ENCODE measurements around the gene RBFOX1.

RBFOX1 gene

DNA sequence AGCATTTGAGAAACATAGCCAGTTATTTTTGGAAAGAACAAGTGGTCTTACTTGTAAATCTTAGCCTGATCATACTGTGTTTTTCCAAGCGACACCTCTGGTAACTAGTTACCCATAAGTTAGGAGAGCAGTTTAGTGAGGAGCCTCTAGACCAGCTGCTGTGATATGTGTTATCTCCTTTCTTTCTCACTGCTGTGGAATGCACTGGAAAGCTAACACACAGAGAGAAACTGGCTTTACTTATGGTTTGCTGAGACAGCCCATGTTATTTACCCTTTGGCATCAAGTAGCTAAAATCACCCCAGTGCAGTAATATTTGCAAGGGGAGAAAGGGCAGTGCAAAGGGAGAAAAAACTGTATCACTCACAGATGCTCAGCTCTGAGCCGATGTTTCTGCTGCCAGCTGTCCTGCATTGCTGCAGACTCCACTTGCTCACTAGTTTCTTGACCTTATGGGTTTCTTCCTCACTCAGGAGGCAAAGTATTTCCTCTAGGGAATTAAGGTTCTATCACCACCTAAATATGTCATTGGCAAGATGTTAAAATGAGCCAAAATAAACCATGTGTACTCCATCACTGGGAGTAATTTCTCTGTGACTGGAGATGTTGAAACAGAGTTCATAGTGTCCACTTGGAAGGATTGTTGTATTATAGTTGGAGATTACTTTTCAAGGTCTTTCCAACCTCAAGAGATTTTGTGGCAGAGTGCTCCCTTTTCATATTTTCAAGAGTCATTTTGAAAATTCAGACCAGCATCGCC lies 2.3 kb downstream of the RBFOX1 start:
- no peak for DNase-seq

DNA sequence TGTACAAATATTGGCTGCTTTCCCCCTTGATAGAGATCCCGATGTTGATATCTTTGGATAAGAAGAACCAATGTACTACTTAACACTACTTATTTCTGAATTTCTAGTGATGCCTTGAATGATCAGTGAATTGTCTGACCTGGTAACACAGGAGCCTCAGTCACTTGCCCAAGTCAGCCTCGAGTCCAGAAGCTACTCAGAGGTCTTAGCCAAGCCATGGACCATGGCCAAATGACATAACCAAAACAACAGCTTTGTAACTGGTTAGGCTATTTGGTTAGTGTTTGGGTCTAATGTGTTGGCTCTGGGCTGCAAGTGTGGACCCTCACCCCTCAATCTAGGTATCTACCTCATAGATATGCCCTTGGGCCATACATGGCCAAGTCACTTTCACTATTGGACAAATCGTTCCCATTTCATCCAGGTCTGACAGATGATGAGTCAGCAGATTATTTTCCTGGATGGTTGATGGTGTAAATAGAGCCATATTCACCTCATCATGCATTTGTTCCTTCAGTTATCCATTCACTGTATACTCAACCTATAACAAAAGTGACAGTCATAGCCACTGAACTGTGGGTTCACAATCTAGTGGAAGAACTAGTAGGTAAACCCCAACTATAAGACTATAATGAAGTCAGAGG lies 3.5 kb downstream of the RBFOX1 start:
- DNase-seq = no peak

- DNase-seq = no peak
Observed at GRCh38 chr16:7336742-7337141, 4.1 kb downstream of the RBFOX1 start.

- DNase-seq = no peak
Observed at GRCh38 chr16:7338826-7339225, 6.2 kb downstream of the RBFOX1 start.

- no peak for DNase-seq
Observed at GRCh38 chr16:7339700-7340099, 7.1 kb downstream of the RBFOX1 start.

DNA sequence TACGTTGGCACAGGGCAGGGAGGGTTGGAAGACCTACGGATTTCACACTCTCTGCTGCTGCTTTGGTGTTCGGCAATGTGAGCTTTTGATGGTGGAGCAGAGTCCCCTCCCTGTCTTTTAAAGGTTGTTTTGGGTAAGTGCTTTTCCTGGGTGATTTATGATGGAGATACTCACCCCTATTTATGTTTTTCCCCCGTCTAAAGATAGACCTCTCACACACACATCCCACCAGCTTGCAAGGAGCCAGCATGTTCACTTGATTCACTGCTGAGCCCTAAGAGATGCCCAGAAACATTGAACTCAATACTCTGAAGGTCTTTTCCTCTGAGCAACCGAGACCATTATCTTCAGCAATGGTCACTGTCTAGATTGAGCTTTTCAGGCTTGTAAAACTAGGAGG lies 8.3 kb downstream of the RBFOX1 start:
- DNase-seq = no peak

GRCh38 chr16:7342598-7342997 lies 10.0 kb downstream of the RBFOX1 start:
- DNase-seq = no peak

- no peak for DNase-seq
Observed at GRCh38 chr16:7343243-7343642, 10.6 kb downstream of the RBFOX1 start.

- no peak for DNase-seq
Observed at GRCh38 chr16:7344830-7345780, 12.5 kb downstream of the RBFOX1 start.

- DNase-seq = no peak
Observed at GRCh38 chr16:7350806-7351205, 18.2 kb downstream of the RBFOX1 start.

DNA sequence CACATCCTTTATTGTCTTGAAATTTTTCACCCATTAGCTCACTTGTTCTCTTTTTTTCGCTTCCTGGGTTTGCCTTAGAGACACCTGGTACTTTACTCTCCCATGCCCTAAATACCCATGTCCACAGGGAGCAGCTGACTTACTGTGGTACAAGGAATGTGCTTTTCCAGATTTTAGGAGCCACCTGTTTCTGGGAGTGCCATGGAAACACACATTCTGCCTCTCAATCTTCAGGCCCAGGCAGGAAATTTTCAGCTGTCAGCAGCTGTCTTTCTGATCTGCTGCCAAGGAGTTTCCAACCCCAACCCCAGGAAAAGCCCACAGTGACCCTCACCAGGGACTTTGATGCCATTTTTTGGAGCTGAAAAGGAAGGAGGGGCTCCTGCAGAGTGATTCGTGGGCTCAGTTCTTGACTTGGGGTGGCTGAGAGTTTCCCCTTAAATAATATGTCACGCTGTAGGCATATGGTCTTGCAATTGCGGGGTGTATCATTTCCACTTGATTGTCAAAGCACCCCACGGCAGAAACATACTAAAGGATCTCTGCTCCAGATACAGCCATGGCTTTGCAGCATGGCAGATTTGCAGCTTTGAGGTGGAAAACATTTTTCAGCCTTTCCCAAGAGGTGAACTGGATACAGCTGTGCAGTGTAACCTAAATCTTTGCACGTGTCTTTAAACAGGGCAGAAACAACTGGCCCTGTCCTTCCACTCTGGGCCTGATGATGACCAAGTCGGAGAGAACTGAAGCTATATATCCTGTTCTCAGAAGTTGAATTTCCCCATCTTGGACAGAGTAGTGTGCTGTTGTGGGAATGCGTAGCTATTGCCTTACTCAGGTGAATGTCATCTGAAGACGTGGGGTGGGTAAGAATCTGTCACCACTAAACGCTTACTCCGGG lies 19.2 kb downstream of the RBFOX1 start:
- no peak for DNase-seq

DNA sequence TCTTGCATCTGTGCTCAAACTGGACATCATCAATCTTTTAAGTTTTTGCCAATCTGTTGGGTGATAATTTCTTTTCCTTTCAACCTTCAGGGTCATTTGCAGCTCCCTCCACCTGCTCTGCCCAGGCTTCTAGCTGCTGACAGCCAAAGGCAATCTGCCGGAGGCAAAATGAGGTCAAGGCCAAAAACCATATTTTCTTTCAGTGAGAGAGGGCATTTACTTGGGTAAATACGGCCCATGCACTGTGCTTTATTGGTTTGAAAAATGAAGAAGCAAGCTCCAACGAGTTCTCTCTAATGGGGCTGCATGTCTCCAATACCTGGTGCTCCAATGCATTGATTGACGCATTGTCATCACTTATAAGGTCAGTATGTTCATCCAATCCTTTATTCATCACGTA lies 23.1 kb downstream of the RBFOX1 start:
- DNase-seq = no peak

- no peak for DNase-seq
Observed at GRCh38 chr16:7361416-7362129, 28.9 kb downstream of the RBFOX1 start.

GRCh38 chr16:7362231-7362630 lies 29.6 kb downstream of the RBFOX1 start:
- no peak for DNase-seq

DNA sequence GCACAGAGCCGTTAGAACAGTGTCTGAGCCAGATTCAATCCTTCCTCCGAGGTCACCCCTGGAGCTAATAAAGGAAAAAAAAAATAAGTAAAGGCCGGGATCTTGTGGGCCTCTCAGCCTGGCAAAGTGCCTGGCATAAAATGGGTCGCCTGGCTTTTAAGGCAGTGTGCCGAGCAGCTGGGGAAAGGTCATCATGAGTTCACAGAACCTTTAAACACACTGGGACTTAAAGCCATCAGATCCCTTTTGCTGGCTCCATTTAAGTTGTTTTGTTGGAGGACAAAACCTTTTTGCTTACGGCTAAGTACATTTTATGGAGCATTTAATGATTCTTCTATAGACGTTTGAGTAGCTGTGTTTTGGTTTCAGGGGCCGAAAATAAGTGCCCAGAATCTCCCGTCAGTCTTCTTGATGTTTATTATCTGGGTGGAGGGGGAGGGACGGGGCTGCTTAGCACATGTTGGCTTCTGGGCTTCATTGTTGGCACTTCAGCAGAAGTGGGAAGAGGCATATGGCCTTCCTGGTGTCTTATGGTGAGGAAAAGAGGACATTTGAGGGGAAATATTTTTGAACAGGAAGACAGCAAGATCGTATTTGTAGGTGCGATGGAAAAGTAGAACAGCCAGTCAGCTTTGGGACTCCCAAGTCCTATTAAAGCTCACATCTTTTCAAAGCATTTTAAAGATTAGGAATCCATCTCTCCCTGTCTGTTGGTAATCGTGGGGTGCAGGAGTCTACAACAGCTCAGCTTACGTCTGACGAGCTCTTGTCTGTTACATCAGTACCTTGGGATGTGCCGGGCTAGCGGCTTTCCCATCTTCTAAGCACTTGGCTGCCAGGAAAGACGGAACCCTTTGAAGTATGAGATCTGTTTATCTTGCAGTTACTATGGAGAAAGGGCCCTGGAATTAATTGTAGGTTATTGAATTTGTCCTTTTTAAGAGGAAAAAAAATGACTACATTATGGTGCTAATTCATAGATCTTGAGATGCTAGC lies 31.1 kb downstream of the RBFOX1 start:
- DNase-seq = no peak

DNA sequence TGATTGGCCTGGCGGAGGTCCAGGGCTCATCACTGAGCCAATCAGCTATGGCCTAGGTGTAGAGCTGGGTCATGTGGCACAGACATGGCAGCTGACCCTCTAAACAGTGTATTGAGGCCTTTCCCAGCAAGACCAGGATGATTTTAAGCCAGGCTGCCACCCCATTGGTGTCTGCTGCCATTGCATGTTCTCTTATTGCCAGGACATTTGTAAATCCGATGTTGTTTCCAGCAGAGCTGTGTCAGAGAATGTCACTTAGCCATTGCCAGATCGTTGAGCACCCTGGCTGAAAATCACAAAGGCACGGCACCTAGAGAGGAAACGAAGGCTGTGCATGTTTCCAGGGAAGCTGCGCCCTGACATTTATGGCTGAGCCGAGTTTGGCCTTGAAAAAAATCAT lies 33.4 kb downstream of the RBFOX1 start:
- DNase-seq = no peak

DNA sequence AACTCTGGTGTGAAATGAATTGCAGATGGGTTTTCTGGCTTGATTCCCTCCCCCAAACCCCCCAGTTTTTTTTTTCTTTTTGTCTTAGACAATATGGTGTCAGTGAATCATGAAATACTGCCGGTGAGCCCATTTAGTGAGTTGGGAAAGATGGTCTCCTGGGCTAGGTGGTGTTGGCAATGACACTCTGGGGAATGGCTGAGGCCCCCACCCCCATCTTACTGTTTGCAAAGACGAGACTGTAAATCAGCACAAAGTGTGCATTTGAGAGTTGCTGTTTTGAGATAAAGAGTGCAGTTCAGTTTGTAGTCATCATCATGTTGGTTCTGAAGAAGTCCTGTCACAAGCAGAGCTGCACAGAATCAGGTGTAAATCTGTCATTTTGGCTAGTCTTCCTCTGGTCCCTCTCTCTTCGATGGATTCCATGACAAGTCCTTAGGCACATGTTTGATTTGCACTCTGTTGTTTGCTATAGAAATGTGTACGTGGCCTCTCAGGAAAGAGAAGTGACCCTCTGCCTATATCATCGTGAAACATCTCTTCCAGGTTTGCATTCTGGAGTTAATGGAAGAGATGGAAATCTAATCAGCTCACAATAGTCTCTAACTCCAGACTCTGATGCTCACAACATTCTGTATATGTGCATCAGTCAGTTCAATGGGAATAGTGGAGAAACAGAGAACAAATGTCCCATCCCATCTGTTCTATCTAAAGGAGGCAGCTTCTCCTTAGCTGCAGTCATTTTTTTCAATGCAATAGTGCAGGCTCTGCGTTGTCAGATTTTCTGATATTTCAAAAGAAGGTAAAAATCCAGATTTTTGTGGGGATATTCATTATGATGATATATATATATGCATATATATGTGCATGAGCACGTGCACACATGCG lies 34.6 kb downstream of the RBFOX1 start:
- DNase-seq = no peak

- DNase-seq = no peak
Observed at GRCh38 chr16:7369204-7369603, 36.6 kb downstream of the RBFOX1 start.

GRCh38 chr16:7372095-7372494 lies 39.5 kb downstream of the RBFOX1 start:
- no peak for DNase-seq

Data from right kidney (tissue), 1 donor.